Left lobe of liver (tissue), 2 donors: ENCODE results near the gene CYLC1. TPM values are rescaled to one million over a fixed set of nuclear protein-coding genes. Genes with fewer than 3 reads are reported as not detected.
A peak's percentile ranks its signal among the peaks of the same experiment; 100 is the strongest.

Experiments used
- ATAC-seq: fragments of 200-7000 bp; cut with Tn5 transposase; one replicate; pipeline ENCODE4 v1.9.1; 2020; ENCODE audit warnings: mild to moderate bottlenecking, moderate library complexity
- DNase-seq: peaks from one replicate; pipeline ENCODE4 v3.0.0-alpha.2; 2020; ENCODE audit warnings: low spot score
- total RNA-seq: library from RNA; stranded (reverse); gene quantifications from one replicate; pipeline ENCODE4 v1.2.1, GENCODE V29; 2021
- donor health status: DM: no; HTN: no; CAD: no; lungs with moderate emphysema.
- donor health status: DM: no; HTN: yes; CAD: no.

The CYLC1 gene
- not detected for total RNA-seq

- no peak for DNase-seq
- no peak for ATAC-seq
Measured at GRCh38 chrX:83860846-83861245, at the start of gene CYLC1. CYLC1 (plus strand) TSS chrX:83861146; CDS start chrX:83861183, 37 bp downstream.

GRCh38 chrX:83819304-83819703 lies 41.6 kb upstream of the CYLC1 start:
- DNase-seq (no peak), ATAC-seq (no peak)

GRCh38 chrX:83829874-83830273 lies 31.1 kb upstream of the CYLC1 start:
- DNase-seq (no peak), ATAC-seq (no peak)

GRCh38 chrX:83845397-83845796 lies 15.5 kb upstream of the CYLC1 start:
- ATAC-seq = peak; percentile 86
- DNase-seq = no peak

GRCh38 chrX:83847339-83847738 lies 13.6 kb upstream of the CYLC1 start:
- DNase-seq = no peak
- no peak for ATAC-seq

- no peak for DNase-seq
- no peak for ATAC-seq
Measured at GRCh38 chrX:83888585-83888984, 27.6 kb downstream of the CYLC1 start.

- ATAC-seq (no peak), DNase-seq (no peak)
Measured at GRCh38 chrX:83892433-83892832, 31.5 kb downstream of the CYLC1 start.

GRCh38 chrX:83906921-83907320 lies 46.0 kb downstream of the CYLC1 start:
- DNase-seq (no peak), ATAC-seq (no peak)

GRCh38 chrX:83916525-83916924 lies 55.6 kb downstream of the CYLC1 start:
- DNase-seq (no peak), ATAC-seq (peak; percentile 82)

GRCh38 chrX:83934220-83934619 lies 73.3 kb downstream of the CYLC1 start:
- no peak for DNase-seq
- ATAC-seq = no peak
